Mesendoderm (in vitro differentiated cells): Measurements from ENCODE around the gene C22orf15.

ENCODE experiments used
- DNase-seq: peaks from one replicate; pipeline ENCODE4 v3.0.0; 2013
- H2AK5ac ChIP-seq: 2 replicates; pipeline ENCODE4 v1.6.1; 2013; ENCODE audit warnings: low read length, inconsistent platforms
- H2BK120ac ChIP-seq: 2 replicates; pipeline ENCODE4 v1.6.1; 2013; ENCODE audit warnings: low read depth, mild to moderate bottlenecking, low read length, moderate library complexity, mixed read lengths
- H2BK15ac ChIP-seq: replicated peaks from 2 replicates; pipeline ENCODE4 v1.6.1; 2013; ENCODE audit warnings: low read depth, mild to moderate bottlenecking, moderate library complexity
- H2BK5ac ChIP-seq: 2 replicates; pipeline ENCODE4 v1.6.1; 2013; ENCODE audit warnings: low read length, inconsistent platforms
- H3K18ac ChIP-seq: 2 replicates; pipeline ENCODE4 v1.6.1; 2013; ENCODE audit warnings: mild to moderate bottlenecking, low read length, mixed read lengths
- H3K23ac ChIP-seq: one replicate; pipeline ENCODE4 v1.6.1; 2013; ENCODE audit warnings: low read length
- H3K27ac ChIP-seq: 2 replicates; pipeline ENCODE4 v1.5.1; 2013; ENCODE audit warnings: low read depth, mild to moderate bottlenecking, inconsistent platforms, low read length, moderate library complexity
- H3K27me3 ChIP-seq: 2 replicates; pipeline ENCODE4 v1.6.1; 2013; ENCODE audit warnings: low read length, control low read depth, mild to moderate bottlenecking, inconsistent platforms; ENCODE audit not compliant: insufficient read depth, poor library complexity
- H3K36me3 ChIP-seq: 2 replicates; pipeline ENCODE4 v1.6.1; 2013; ENCODE audit warnings: low read length, inconsistent platforms; ENCODE audit not compliant: control insufficient read depth, insufficient read depth
- H3K4ac ChIP-seq: one replicate; pipeline ENCODE4 v1.6.1; 2013; ENCODE audit warnings: low read depth, mild to moderate bottlenecking, low read length, moderate library complexity
- H3K4me1 ChIP-seq: 2 replicates; pipeline ENCODE4 v1.6.1; 2013; ENCODE audit warnings: low read depth, low read length, inconsistent platforms; ENCODE audit not compliant: control insufficient read depth
- H3K4me2 ChIP-seq: 2 replicates; pipeline ENCODE4 v1.6.1; 2013; ENCODE audit warnings: low read length
- H3K4me3 ChIP-seq: 2 replicates; pipeline ENCODE4 v1.5.1; 2013; ENCODE audit warnings: mild to moderate bottlenecking, low read length
- H3K56ac ChIP-seq: one replicate; pipeline ENCODE4 v1.6.1; 2013; ENCODE audit warnings: low read length
- H3K79me1 ChIP-seq: 2 replicates; pipeline ENCODE4 v1.6.1; 2013; ENCODE audit warnings: low read length, inconsistent platforms
- H3K79me2 ChIP-seq: 2 replicates; pipeline ENCODE4 v1.6.1; 2013; ENCODE audit warnings: mild to moderate bottlenecking, low read length; ENCODE audit not compliant: control insufficient read depth, insufficient read depth
- H3K9ac ChIP-seq: 2 replicates; pipeline ENCODE4 v1.6.1; 2013; ENCODE audit warnings: low read length, inconsistent platforms
- H4K5ac ChIP-seq: one replicate; pipeline ENCODE4 v1.6.1; 2013; ENCODE audit warnings: low read length
- H4K8ac ChIP-seq: one replicate; pipeline ENCODE4 v1.6.1; 2013; ENCODE audit warnings: low read depth, mild to moderate bottlenecking, control low read depth, low read length, moderate library complexity
- WGBS: extraction: QIAGEN DNeasy Blood & Tissue Kit; methylation state at CpG from one replicate; pipeline ENCODE4 v1.1.7; 2013; ENCODE audit warnings: low lambda C conversion rate, missing lambda C conversion rate; ENCODE audit not compliant: insufficient coverage; ENCODE audit errors: extremely low coverage; 5-methylcytosine and 5-hydroxymethylcytosine counted together

C22orf15 gene

DNA sequence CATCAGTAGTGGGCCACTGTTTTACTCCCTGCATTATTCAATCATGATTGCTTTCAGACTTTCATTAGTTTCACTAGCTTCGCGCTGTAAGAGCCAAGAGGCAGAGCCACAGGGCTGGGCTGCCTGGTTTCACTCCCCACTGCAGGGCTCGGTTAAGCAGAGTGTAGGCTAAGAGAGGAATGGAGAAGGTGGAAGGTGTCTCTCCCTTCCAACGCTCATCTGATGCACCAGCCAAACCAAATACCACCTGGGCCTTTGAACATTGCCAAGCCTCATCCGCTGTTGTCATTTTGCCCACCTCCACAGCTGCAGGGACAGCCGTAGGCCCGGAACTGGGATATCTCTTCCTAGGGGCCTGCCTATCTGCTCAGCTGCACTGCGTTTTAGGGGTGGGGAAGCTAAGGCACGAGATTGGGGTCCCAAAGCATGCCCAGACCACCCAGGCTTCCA, 23.5 kb downstream of the C22orf15 start:
- DNase-seq: no peak
- H2BK15ac ChIP-seq: no peak overlapping the region
- H3K18ac ChIP-seq: peak overlapping the region; percentile 12
- H3K4me3 ChIP-seq: no peak overlapping the region
- peaks cover 18% of the 10 kb centered on the region for H3K79me1 ChIP-seq
- no CpG with 5 or more reads among the region's 9 CpGs for WGBS
- no peak overlapping the region for H2BK120ac ChIP-seq
- H3K56ac ChIP-seq: peak overlapping the region; percentile 96
- H3K27ac ChIP-seq: no peak overlapping the region
- peaks cover 33% of the 10 kb centered on the region for H3K79me2 ChIP-seq
- H3K27me3 ChIP-seq: no peaks in the 10 kb centered on the region
- H3K23ac ChIP-seq: no peak overlapping the region
- peak overlapping the region; percentile 4 for H2AK5ac ChIP-seq
- no peak overlapping the region for H2BK5ac ChIP-seq
- no peaks in the 10 kb centered on the region for H3K36me3 ChIP-seq
- peak overlapping the region; percentile 85 for H3K9ac ChIP-seq
- H3K4me1 ChIP-seq: peaks cover 3% of the 10 kb centered on the region
- peak overlapping the region; percentile 82 for H3K4ac ChIP-seq
- H3K4me2 ChIP-seq: peak overlapping the region; percentile 76
- no peak overlapping the region for H4K8ac ChIP-seq
- H4K5ac ChIP-seq: no peak overlapping the region

DNA sequence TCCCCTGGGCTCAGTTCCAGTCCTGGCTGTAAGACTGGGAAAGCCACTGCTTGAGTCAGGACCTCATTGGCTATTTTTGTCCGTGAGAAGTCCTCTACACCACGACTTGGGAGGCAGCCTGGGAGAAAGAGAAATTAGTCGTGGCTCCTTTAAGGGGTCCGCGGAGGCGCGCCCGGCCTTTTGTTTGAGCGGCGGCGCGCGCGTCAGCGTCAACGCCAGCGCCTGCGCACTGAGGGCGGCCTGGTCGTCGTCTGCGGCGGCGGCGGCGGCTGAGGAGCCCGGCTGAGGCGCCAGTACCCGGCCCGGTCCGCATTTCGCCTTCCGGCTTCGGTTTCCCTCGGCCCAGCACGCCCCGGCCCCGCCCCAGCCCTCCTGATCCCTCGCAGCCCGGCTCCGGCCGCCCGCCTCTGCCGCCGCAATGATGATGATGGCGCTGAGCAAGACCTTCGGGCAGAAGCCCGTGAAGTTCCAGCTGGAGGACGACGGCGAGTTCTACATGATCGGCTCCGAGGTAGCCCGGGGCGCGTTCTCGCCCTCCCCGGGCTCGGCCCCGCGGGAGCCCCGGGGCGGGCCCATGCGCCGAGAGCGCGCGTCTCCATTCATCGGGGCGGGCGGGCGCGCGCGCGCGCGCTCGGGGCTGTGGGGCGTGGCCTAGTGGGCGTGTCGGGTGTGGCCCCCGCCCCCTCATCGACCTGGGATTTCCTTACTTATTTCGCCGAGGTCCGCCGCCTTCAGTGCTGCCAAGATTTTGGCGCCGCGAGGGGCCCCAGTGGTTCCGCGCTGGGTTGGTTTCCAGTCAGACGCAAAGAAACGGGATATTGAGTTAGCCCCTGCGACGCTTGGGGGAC, 24.2 kb downstream of the C22orf15 start, which contains the start of gene SMARCB1:
Gene SMARCB1 (plus strand): TSS at position 215 of the 848 bp plus-strand sequence. CDS start 204 bp downstream, at position 419.
- Histone ChIP-seq H2BK15ac (no peak within 1 kb of the TSS), H3K4me2 (peak within 1 kb of the TSS; percentile 99), H3K4ac (peak within 1 kb of the TSS; percentile 100), H3K79me1 (peaks cover 24% of the 10 kb centered on the region), H3K27me3 (no peaks in the 10 kb centered on the region), H3K4me3 (peak within 1 kb of the TSS; percentile 98), H3K23ac (peak within 1 kb of the TSS; percentile 80), H3K56ac (peak within 1 kb of the TSS; percentile 100), H2BK120ac (peak within 1 kb of the TSS; percentile 76), H3K79me2 (peaks cover 39% of the 10 kb centered on the region), H2AK5ac (peak within 1 kb of the TSS; percentile 4), H4K5ac (no peak within 1 kb of the TSS), H4K8ac (peak within 1 kb of the TSS; percentile 100), H3K36me3 (peaks cover 2% of the 10 kb centered on the region), H3K27ac (peak within 1 kb of the TSS; percentile 100), H3K4me1 (peaks cover 3% of the 10 kb centered on the region), H3K18ac (peak within 1 kb of the TSS; percentile 100), H3K9ac (peak within 1 kb of the TSS; percentile 99), H2BK5ac (peak within 1 kb of the TSS; percentile 91)
- no CpG with 5 or more reads among the region's 97 CpGs for WGBS
- DNase-seq: peak; percentile 93

- Histone ChIP-seq H2BK15ac (no peak overlapping the region), H3K9ac (peak overlapping the region; percentile 98), H3K36me3 (peaks cover 2% of the 10 kb centered on the region), H2AK5ac (no peak overlapping the region), H3K56ac (peak overlapping the region; percentile 96), H3K4ac (no peak overlapping the region), H2BK5ac (no peak overlapping the region), H3K4me1 (peaks cover 3% of the 10 kb centered on the region), H3K23ac (peak overlapping the region; percentile 80), H3K27me3 (no peaks in the 10 kb centered on the region), H4K5ac (no peak overlapping the region), H3K79me2 (peaks cover 43% of the 10 kb centered on the region), H4K8ac (no peak overlapping the region), H3K4me3 (peak overlapping the region; percentile 98), H2BK120ac (no peak overlapping the region), H3K4me2 (peak overlapping the region; percentile 99), H3K18ac (no peak overlapping the region), H3K79me1 (peaks cover 27% of the 10 kb centered on the region), H3K27ac (no peak overlapping the region)
- WGBS: no CpG with 5 or more reads among the region's 5 CpGs
- no peak for DNase-seq
These were observed 24.8 kb downstream of the C22orf15 start for GRCh38 chr22:23787600-23787896.

GRCh38 chr22:23787910-23788309, 25.1 kb downstream of the C22orf15 start:
- Histone ChIP-seq H4K8ac (no peak overlapping the region), H3K4me2 (peak overlapping the region; percentile 99), H3K23ac (peak overlapping the region; percentile 80), H3K18ac (no peak overlapping the region), H3K79me2 (peaks cover 43% of the 10 kb centered on the region), H2BK120ac (no peak overlapping the region), H2AK5ac (no peak overlapping the region), H2BK15ac (no peak overlapping the region), H3K4me3 (peak overlapping the region; percentile 98), H4K5ac (no peak overlapping the region), H3K4ac (no peak overlapping the region), H2BK5ac (no peak overlapping the region), H3K79me1 (peaks cover 27% of the 10 kb centered on the region), H3K27me3 (no peaks in the 10 kb centered on the region), H3K9ac (peak overlapping the region; percentile 98), H3K36me3 (peaks cover 2% of the 10 kb centered on the region), H3K56ac (peak overlapping the region; percentile 96), H3K4me1 (peaks cover 3% of the 10 kb centered on the region), H3K27ac (no peak overlapping the region)
- DNase-seq: no peak
- WGBS: no CpG with 5 or more reads among the region's 3 CpGs

- DNase-seq: peak; percentile 51
- H3K4me1 ChIP-seq: peaks cover 3% of the 10 kb centered on the region
- peaks cover 6% of the 10 kb centered on the region for H3K36me3 ChIP-seq
- H3K4me3 ChIP-seq: no peak overlapping the region
- no peak overlapping the region for H3K18ac ChIP-seq
- H4K8ac ChIP-seq: no peak overlapping the region
- H3K27ac ChIP-seq: no peak overlapping the region
- no peak overlapping the region for H3K4me2 ChIP-seq
- H3K23ac ChIP-seq: no peak overlapping the region
- no peak overlapping the region for H2BK15ac ChIP-seq
- no peak overlapping the region for H3K56ac ChIP-seq
- H3K4ac ChIP-seq: no peak overlapping the region
- H2BK5ac ChIP-seq: no peak overlapping the region
- H3K79me1 ChIP-seq: peaks cover 27% of the 10 kb centered on the region
- H2BK120ac ChIP-seq: no peak overlapping the region
- H3K79me2 ChIP-seq: peaks cover 43% of the 10 kb centered on the region
- no peaks in the 10 kb centered on the region for H3K27me3 ChIP-seq
- no peak overlapping the region for H2AK5ac ChIP-seq
- no peak overlapping the region for H4K5ac ChIP-seq
- WGBS: no CpG with 5 or more reads among the region's 4 CpGs
- H3K9ac ChIP-seq: no peak overlapping the region
These were observed 26.3 kb downstream of the C22orf15 start for GRCh38 chr22:23789121-23789520.
